Right lobe of liver (tissue), 4 donors: ENCODE results near the gene HIP1R.

Experiments
- CTCF ChIP-seq, 4 donors: fragments of 200-600 bp in 3 of 4; fragments of 450-650 bp in 1 of 4; IDR thresholded peaks; one replicate each; pipeline versions ENCODE4 v1.5.1 to v1.8.0; 2016 to 2022; ENCODE audit warnings: antibody characterized with exemption in 4 of 4, mild to moderate bottlenecking in 2 of 4
- POLR2A ChIP-seq: fragments of 450-650 bp; IDR thresholded peaks from one replicate; pipeline ENCODE4 v1.6.1; 2017; ENCODE audit warnings: antibody characterized with exemption, mild to moderate bottlenecking
- donor health status: DM: no; HTN: no; CAD: no.
- donor health status: DM: no; HTN: no; CAD: no.
- donor health status: DM: no; HTN: yes; CAD: no.

- TF ChIP-seq CTCF (IDR thresholded peaks at IDR 0.05) (no peak), POLR2A (no peak)
Observed at GRCh38 chr12:122876731-122877130, 41.5 kb downstream of the HIP1R start.
